GM18505 (cell line): Measurements from ENCODE around the gene CCDC138.

Experiments
- ATAC-seq: cut with Tn5 transposase; IDR thresholded peaks from one replicate; pipeline ENCODE4 v1.9.1; 2021; ENCODE audit not compliant: unreplicated experiment
- POLR2A ChIP-seq: IDR thresholded peaks from 4 replicates; pipeline ENCODE4 v1.6.1; 2011; ENCODE audit warnings: borderline replicate concordance; ENCODE audit not compliant: insufficient read depth, insufficient read length; ENCODE audit errors: extremely low read depth

The CCDC138 gene

DNA sequence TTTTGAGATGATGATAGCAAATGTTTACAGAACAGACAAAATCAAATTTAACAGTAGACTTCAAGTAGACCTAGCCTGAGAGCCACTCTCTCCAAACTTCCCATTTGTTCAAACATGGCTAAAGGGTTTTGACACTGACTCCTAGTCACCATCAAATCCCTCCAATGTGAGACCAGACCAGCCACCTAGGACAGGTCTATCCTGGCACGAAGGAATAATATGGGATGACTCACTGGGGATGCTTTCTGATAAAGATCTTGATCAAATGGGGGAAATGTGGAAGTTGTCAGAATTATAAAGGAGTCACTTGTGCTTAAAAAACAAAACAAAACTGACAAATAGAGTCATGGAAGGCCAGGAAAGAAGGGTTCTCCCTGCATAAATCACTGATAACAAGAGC, 106.7 kb downstream of the CCDC138 start:
- ATAC-seq = no peak
- TF ChIP-seq POLR2A = no peak

DNA sequence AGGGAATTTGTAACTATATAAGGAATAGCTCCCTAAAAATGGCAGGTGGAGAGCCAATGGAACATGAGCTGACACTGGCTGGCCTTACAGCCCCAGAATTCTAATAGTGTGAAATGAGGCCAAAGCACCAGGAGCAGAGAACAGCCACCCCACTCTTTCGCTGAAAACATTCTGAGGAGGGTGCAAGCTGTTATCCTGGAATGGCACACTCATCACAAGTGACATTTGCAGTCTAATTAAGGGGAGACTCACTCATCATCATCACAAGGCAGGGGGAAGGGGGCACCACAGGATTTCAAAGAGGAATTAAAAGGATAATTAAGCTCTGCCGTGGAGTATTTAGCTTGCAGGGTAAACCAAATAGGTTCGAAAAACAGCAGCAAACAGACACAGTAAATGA, 108.2 kb downstream of the CCDC138 start:
- no peak for TF ChIP-seq POLR2A
- ATAC-seq = no peak

DNA sequence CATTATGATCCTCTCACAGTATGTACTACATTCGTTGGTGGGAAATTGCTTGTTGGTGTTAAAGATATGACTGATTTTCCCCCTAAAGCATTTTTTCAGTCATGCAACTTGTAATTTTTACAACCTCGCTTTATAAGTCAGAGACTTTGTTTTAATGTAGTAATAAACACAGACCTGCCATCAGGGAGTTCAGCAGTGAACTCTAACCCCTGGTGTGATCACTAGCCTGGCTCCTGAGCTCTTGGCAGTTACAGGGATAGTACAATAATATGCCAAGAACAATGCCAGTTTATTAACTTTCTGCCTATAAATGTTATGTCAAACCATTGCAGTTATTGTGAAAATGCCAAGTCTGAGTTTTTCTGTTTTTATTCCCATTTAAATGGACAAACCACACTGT, 108.6 kb downstream of the CCDC138 start:
- no peak for ATAC-seq

DNA sequence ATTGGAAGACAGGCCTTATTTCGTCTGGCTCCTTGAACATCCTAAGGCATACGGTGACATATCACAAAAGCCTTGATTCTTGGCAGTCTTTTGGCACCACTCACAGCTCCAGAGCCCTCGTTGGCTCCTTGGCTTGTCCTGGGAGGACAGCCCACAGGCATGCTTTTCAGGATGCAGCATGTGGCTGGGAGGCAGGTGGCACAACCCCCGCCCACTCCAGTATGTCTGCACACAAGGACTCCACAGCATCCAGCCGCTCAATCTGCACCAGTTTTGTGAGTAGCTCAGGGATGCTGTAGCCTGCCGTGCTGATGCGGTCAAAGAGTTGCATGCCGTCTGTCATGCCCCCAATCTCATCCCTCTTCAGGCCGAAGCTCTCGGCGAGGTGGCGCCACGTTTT, 110.2 kb downstream of the CCDC138 start:
- TF ChIP-seq POLR2A = no peak
- ATAC-seq = no peak

More for the DNA sequence above, 108.6 kb downstream of the CCDC138 start:
- TF ChIP-seq POLR2A = no peak

DNA sequence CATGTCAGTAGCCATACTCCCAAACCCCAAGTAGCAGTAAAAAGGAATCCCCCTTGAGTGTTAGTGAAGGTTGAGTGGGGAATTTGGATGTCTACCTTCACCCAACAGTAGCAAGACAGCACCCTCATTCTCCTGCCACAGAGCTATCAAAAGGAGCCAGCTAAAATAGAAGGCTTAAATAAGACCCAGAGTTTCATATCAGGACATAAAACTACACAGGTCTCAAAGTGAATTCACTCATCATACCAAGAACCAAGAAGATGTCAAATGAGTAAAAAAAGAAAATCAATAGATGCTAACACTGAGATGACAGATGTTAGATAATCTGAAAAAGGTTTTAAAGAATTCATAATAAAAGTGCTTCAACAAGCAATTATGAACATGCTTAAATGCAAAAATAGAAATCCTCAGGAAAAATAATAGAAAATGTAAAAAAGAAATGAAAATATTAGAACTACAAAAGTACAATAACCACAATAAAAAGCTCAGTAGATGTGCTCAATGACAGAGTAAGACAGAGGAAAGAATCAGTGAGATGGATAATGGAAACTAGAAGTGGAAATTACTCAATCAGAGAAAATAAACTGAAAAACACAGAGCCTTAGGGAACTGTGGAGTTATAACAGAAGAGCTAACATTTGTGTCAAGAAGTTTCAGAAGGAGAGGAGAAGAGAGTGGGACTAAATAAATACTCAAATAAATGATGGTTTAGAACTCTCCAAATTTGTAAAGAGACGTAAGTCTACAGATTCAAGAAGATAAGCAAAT, 111.9 kb downstream of the CCDC138 start:
- no peak for TF ChIP-seq POLR2A
- no peak for ATAC-seq

DNA sequence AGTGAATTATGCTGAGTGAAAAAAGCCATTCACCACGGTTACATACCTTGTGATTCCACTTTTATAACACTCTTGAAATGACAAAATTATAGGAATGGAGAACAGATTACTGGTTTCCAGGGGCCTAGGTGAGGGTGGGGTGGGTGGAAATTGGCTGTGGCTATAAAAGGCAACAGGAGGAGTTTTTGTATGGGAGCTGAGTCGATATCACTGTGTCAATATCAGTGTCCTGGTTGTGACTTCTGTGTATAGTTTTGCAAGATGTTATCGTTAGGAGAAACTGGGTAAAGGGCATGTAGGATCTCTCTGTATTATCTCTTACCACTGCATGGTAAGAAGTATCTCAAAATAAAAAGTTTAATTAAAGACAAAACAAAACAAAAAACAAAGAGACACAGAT, 118.1 kb downstream of the CCDC138 start:
- ATAC-seq = no peak
- no peak for TF ChIP-seq POLR2A

DNA sequence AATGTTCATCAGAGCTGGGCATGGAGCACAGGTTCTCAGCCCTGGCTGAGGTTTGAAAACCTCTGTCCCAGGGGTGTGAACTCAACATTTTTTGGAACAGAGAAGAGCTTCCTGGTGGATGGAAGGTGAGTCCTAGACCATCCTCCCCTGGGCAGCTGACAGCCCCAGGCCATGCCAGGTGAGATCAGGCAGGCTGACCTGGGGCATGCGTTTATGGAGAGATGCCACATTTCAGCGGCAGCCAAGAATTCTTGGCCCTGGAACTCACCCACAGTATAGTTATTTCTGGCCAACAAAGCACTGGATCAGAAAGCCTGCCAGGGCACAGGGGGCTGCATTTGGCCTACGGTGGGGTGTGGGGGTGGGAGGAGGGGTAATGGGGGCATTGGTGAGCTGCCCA, 118.6 kb downstream of the CCDC138 start:
- no peak for ATAC-seq

DNA sequence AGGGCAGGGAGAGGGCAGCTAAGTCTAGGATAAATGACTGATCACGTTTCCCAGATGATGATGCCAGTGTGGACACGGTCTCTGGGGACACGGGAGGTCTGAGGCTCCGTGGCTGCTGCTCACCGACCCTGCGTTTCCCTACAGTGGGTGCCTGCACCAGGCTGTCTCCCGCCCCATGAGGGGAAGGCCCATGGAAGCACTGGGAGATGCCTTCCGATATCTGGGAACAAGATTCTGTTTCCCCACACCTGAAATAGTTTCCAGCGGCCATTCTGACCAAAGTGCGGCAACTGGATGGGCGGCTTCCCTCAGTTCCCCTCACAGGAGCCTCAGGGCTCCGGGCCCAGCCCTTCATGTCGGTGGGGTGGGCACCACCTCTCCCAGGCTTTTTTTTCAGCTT, 119.3 kb downstream of the CCDC138 start:
- ATAC-seq = no peak
- no peak for TF ChIP-seq POLR2A

More for the DNA sequence above, 118.6 kb downstream of the CCDC138 start:
- TF ChIP-seq POLR2A = no peak

DNA sequence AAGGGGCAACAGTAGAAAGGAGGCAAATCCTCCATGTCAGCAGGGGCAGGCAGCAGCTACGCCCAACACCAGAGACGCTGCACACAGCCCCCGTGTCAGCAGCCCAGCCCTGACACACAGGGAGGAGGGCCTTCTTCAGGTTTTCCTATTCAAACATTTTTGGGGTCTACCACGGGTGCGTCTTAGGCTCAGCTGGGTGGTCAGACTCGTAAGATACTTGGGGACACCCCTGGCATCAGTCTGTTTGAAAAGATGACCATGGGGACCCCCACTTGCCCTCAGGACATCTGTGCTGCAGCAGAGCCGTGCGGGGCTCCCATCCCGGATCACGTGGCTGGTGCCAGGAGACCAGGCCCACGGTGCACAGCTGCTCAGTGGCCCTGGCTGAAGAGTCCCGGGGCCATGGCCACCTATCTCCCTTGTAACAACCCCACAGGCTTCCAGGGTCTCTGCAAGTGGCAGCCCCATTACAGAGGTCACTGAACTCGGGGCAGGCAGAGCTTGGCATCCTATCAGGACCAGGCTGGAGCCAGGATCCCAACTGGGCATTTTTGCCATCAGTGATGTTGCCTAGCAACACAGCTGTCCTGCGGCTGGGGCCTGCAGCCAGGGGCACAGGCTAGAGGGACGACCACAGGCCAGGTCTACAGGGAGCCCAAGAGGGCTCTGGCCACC, 120.0 kb downstream of the CCDC138 start:
- ATAC-seq = no peak
- no peak for TF ChIP-seq POLR2A

DNA sequence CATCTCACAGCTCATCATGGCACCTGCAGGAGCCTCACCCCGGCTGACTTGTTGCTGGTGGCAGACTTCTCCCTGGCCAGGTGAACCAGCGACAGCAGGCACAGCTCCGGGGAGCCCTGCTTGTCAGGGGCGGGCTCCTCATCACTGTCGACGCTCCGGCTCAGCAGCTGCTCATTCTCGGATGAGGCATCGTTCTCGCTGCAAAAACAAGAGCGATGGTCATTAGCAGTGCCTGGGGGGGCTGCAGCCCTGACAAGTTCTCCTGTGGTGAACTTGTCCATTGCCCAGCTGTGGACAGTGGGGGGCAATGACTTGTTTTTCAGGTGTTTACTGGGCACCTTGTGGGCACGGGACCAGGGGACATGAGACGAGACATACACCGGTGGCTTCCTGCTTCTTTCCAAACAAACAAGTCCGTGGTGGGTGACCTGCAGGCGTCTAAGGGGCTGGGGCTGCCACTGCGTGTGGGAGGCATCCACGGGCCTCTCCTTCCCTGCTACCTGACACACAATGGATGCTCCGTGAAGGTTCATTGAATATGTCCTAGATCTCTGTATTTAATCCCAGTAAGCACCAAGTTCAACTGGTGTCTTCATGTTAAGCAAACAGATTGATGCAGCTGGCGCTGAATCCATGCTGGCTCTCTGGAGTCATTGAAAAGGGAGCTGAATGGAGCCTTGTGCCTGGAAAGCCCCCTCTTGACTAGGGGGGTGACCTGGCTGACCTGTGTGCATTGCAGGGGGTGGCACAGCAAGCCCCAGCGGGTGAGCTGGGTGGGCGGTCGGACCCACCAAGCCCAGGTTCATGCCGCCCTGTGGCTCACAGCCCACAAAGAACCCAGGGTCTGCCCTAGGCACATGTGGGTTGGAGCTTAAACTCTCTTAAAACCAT, 121.5 kb downstream of the CCDC138 start:
- no peak for ATAC-seq
- no peak for TF ChIP-seq POLR2A

DNA sequence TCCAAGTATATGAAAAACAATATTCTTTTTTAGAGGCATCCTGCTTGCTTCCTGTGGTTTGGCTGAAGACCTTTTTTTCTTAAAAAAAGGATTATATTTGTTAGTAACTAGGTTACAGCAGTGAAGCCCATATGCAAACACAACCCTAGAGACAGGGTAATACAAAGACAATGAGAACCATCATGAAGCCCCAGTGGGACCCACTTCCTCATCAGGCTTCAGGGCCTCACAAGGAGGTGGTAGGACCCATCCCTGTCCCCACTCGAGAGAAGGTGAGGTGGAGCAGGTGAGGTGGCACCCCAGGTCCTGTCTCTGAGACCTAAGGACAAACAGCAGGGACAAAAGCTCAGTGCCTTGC, 122.1 kb downstream of the CCDC138 start:
- no peak for ATAC-seq
- no peak for TF ChIP-seq POLR2A

DNA sequence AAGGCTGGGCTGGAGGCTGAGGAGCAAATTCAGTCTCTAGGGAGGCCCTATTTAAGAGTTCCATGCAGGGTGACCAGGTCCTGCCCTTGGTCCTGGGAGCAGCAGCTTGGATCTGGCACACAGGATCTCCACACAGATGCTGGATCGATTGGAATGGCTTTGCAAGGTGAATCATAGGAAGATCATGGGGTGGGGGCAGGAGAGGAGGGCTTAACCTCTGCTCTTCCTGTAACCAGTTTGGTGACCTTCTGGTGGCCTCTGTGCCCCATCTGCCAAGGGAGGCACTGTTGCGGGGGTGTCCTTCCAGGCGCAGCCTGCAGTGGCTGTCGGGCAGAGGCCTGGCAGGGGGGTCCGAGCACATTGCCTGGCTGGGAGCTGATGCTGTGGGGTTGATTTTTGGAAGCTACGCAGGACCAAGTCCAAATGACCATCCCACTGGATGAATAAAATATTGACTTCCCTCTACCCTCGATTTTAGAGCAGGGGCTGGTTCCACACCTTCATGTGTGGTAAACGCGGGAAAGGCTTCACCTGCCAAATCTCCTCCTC, 122.8 kb downstream of the CCDC138 start:
- no peak for TF ChIP-seq POLR2A

DNA sequence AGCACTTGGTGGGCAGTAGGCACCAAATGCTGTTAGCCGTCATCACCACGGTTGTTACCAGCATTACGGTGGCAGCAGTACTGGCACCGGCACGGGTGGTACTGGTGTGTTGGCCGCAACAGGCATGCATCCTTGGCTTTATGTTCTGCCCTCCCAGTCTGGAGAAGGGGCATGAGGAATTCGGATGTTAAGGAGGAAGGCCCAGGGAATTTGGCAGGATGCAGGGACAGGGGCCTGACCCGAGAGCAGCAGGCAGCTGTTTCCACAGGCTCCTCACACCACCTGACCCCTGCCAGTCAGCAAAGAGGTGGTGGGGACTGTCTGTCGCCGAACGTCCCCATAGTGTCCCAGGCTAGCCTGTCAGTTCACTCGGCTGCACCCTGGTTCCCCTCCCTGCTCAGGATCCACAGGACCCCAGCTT, 123.5 kb downstream of the CCDC138 start:
- TF ChIP-seq POLR2A = no peak
- ATAC-seq = no peak

More for the DNA sequence above, 122.8 kb downstream of the CCDC138 start:
- no peak for ATAC-seq

DNA sequence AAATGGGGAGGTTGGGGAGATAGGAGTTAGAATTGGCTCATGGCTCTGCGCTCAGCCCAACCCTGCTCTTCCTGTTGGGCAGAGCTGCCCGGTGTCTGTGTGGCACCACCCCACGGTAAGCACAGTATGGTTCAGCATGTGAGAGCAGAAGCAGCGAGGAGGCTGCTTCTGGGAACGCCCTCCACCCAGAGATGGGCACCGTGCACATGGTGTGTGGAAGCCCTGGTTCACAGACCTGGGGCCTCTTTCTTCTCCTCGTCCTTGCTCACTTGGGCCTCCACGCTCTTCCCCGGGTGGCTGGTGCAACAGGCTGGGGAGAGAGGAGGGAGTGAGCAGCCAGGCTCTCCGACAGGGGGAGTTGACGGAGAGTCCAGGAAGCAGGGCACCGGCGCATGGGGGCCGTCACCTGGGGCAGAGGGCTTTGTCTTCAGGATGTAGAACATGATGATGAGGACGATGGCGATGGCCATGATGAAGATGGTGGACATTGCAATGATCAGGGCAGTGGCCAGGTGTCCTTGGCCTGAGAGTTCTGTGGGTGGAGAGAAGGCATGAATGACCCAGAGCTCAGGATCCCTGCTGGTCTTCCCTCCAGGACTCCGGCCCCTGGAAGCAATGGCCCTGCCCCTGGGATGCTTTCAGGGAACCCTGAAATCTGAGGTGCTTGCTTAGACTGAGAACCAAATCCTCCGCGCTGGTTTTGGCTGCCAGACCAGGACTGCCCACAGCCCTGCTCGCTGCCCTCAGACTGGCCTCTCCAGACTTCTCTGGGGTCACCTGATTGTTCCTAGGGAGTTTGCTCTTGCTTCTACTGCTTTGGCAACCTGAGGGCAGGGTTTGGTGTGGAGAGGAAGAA, 124.2 kb downstream of the CCDC138 start:
- no peak for ATAC-seq

More for the DNA sequence above, 124.2 kb downstream of the CCDC138 start:
- no peak for TF ChIP-seq POLR2A
